Stomach (tissue), 9 donors: ENCODE measurements around the gene CYP4F12. TPM values are rescaled to one million over a fixed set of nuclear protein-coding genes. Genes with fewer than 3 reads are reported as not detected.

ENCODE experiments used
- DNase-seq, 2 donors: peaks; one replicate each; pipeline versions ENCODE4 v3.0.0 to v3.0.0-alpha.2; 2013 to 2019
- H3K27ac ChIP-seq, 5 donors: fragments of 200-600 bp in 4 of 5; sonication (generic) in 4 of 5; one replicate each; pipeline ENCODE4 v1.5.1; 2013 to 2019; ENCODE audit warnings: mild to moderate bottlenecking in 1 of 5, moderate library complexity in 1 of 5
- H3K27me3 ChIP-seq, 3 donors: fragments of 200-600 bp; sonication (generic); one replicate each; pipeline ENCODE4 v1.5.1; 2017 to 2019; ENCODE audit warnings: mixed run types in 1 of 3
- H3K36me3 ChIP-seq, 4 donors: fragments of 200-600 bp; sonication (generic); 1 replicate in 3 of 4; 2 replicates in 1 of 4; pipeline ENCODE4 v1.5.1; 2016 to 2019
- H3K4me1 ChIP-seq, 4 donors: fragments of 200-600 bp; sonication (generic); one replicate each; pipeline ENCODE4 v1.5.1; 2016 to 2019
- H3K4me3 ChIP-seq, 4 donors: fragments of 200-600 bp; sonication (generic) in 3 of 4; one replicate each; pipeline ENCODE4 v1.5.1; 2016 to 2019; ENCODE audit warnings: mild to moderate bottlenecking in 1 of 4
- H3K9me3 ChIP-seq, 4 donors: fragments of 200-600 bp; sonication (generic); one replicate each; pipeline ENCODE4 v1.5.1; 2016 to 2019
- CTCF ChIP-seq, 7 experiments: fragments of 450-650 bp in 4 of 7; fragments of 200-600 bp in 3 of 7; sonication (generic) in 3 of 7; IDR thresholded peaks; one replicate each; pipeline ENCODE4 v1.5.1; 2016 to 2019; ENCODE audit warnings: antibody characterized with exemption in 7 of 7, control low read depth in 2 of 7, mild to moderate bottlenecking in 1 of 7
- EP300 ChIP-seq: sonication (generic); formaldehyde crosslinking; IDR thresholded peaks from one replicate; pipeline ENCODE4 v1.6.1; 2017; ENCODE audit warnings: antibody characterized with exemption
- POLR2A ChIP-seq, 4 donors: fragments of 450-650 bp; IDR thresholded peaks; one replicate each; pipeline ENCODE4 v1.6.1; 2016; ENCODE audit warnings: antibody characterized with exemption in 4 of 4, control low read depth in 2 of 4, mild to moderate bottlenecking in 1 of 4, moderate library complexity in 1 of 4
- POLR2AphosphoS5 ChIP-seq, 3 donors: sonication (generic); formaldehyde crosslinking; IDR thresholded peaks; one replicate each; pipeline ENCODE4 v1.6.1; 2016; ENCODE audit warnings: antibody characterized with exemption in 3 of 3
- WGBS, 5 donors: extraction: QIAGEN DNeasy Blood & Tissue Kit in 3 of 5; methylation state at CpG; one replicate each; pipeline versions ENCODE4 v1.1.5 to v1.1.7; 2013 to 2018; 5-methylcytosine and 5-hydroxymethylcytosine counted together
- intact Hi-C: fragments of 100-400 bp; cut with DNase I; formaldehyde crosslinking; loops from one replicate; pipeline ENCODE4 v1.15.1; 2023; ENCODE audit warnings: low total_unique reads
- polyA plus RNA-seq, 3 donors: library from polyadenylated mRNA; stranded (reverse); fragments of 200-250 nt; gene quantifications; one replicate each; pipeline ENCODE4 v1.2.3, GENCODE V29; 2013
- total RNA-seq, 5 donors: library from RNA; depleted of rRNA; stranded (reverse); fragments of >200 nt; gene quantifications; one replicate each; pipeline versions ENCODE4 v1.1.0 to v1.2.3, GENCODE V29; 2014 to 2016
- donor health status: healthy with polysubstance abuse.
- donor health status: Bipolar disorder and iron deficiency.
- donor health status: healthy.

Gene CYP4F12
- total and polyA plus RNA-seq, 8 donors: 2.5 to 113 (median 35.1) TPM

- Histone ChIP-seq H3K9me3 (no peaks in the 10 kb centered on the region), H3K4me1 (peaks cover 0 to 2% (median under 1%) of the 10 kb centered on the region in 4 donors), H3K27ac (no peak overlapping the region), H3K27me3 (peaks cover 0 to 27% (median 0%) of the 10 kb centered on the region in 3 donors), H3K36me3 (no peaks in the 10 kb centered on the region), H3K4me3 (no peak overlapping the region)
- WGBS, 5 donors: 40 to 60% (median 45%) methylated on average over 3 to 4 of the region's 4 CpGs
- DNase-seq: peak in 1 of 2 donors; percentile 43
- no peak for TF ChIP-seq CTCF (IDR thresholded peaks at IDR 0.05)
- no peak for TF ChIP-seq POLR2AphosphoS5 (IDR thresholded peaks at IDR 0.05)
- no peak for TF ChIP-seq POLR2A (IDR thresholded peaks at IDR 0.05)
- no peak for TF ChIP-seq EP300
- intact Hi-C loops: no loop called here
Measured at GRCh38 chr19:15666883-15667282, 6.0 kb upstream of the CYP4F12 start.

- Histone ChIP-seq H3K27me3 (peaks cover 0 to 20% (median 0%) of the 10 kb centered on the region in 3 donors), H3K27ac (no peak overlapping the region), H3K36me3 (no peaks in the 10 kb centered on the region), H3K4me1 (peaks cover 0 to 19% (median 14%) of the 10 kb centered on the region in 4 donors), H3K4me3 (no peak overlapping the region), H3K9me3 (no peaks in the 10 kb centered on the region)
- intact Hi-C loops: no loop called here
- TF ChIP-seq EP300 (no peak), CTCF (IDR thresholded peaks at IDR 0.05) (no peak), POLR2A (IDR thresholded peaks at IDR 0.05) (no peak), POLR2AphosphoS5 (IDR thresholded peaks at IDR 0.05) (no peak)
- 56 to 63% (median 61%) methylated on average over 3 of the region's 3 CpGs for WGBS, 5 donors
- no peak for DNase-seq
Measured at GRCh38 chr19:15669440-15669839, 3.4 kb upstream of the CYP4F12 start.

GRCh38 chr19:15669891-15670290 is 3.0 kb upstream of the CYP4F12 start:
- intact Hi-C loops: no loop called here
- no peak for DNase-seq
- no peaks in the 10 kb centered on the region for H3K9me3 ChIP-seq
- H3K4me3 ChIP-seq: no peak overlapping the region
- H3K36me3 ChIP-seq: no peaks in the 10 kb centered on the region
- peaks cover 0 to 19% (median 14%) of the 10 kb centered on the region in 4 donors for H3K4me1 ChIP-seq
- WGBS, 5 donors: 49 to 78% (median 66%) methylated on average over 4 of the region's 4 CpGs
- no peak for TF ChIP-seq CTCF (IDR thresholded peaks at IDR 0.05)
- TF ChIP-seq EP300: no peak
- no peak for TF ChIP-seq POLR2A (IDR thresholded peaks at IDR 0.05)
- no peak for TF ChIP-seq POLR2AphosphoS5 (IDR thresholded peaks at IDR 0.05)
- no peak overlapping the region for H3K27ac ChIP-seq
- peaks cover 0 to 20% (median 0%) of the 10 kb centered on the region in 3 donors for H3K27me3 ChIP-seq

GRCh38 chr19:15671237-15671821 is 1.6 kb upstream of the CYP4F12 start:
- Histone ChIP-seq H3K27ac (no peak overlapping the region), H3K36me3 (no peaks in the 10 kb centered on the region), H3K4me3 (no peak overlapping the region), H3K4me1 (peaks cover 0 to 19% (median 14%) of the 10 kb centered on the region in 4 donors), H3K27me3 (peaks cover 0 to 7% (median 0%) of the 10 kb centered on the region in 3 donors), H3K9me3 (no peaks in the 10 kb centered on the region)
- intact Hi-C loops: no loop called here
- no peak for DNase-seq
- 42 to 77% (median 72%) methylated on average over 4 to 5 of the region's 5 CpGs for WGBS, 5 donors
- TF ChIP-seq POLR2AphosphoS5 (IDR thresholded peaks at IDR 0.05): no peak
- no peak for TF ChIP-seq EP300
- no peak for TF ChIP-seq POLR2A (IDR thresholded peaks at IDR 0.05)
- no peak for TF ChIP-seq CTCF (IDR thresholded peaks at IDR 0.05)
